Left ventricle myocardium superior (tissue), 1 donor: ENCODE measurements around the gene CNOT6L. TPM values are rescaled to one million over a fixed set of nuclear protein-coding genes. Genes with fewer than 3 reads are reported as not detected.
"Not testable (repeated sequence)": the region's sequence is repeated elsewhere in the genome, so short reads cannot be mapped to it uniquely, and the experiment has no call there.

Experiments used
- ATAC-seq: fragments of 200-7000 bp; cut with Tn5 transposase; one replicate; pipeline ENCODE4 v1.9.1; 2020; ENCODE audit warnings: mild to moderate bottlenecking, moderate library complexity
- DNase-seq: peaks from one replicate; pipeline ENCODE4 v3.0.0-alpha.2; 2020
- intact Hi-C: fragments of 100-400 bp; cut with micrococcal nuclease; formaldehyde crosslinking; loops from one replicate; pipeline ENCODE4 v1.11.0; 2022
- total RNA-seq: library from RNA; stranded (reverse); fragmentation: NEBNext Ultra II Directional; extraction: Animal tissue kit (Norgen Biotek cat#: 25700); gene quantifications from one replicate; pipeline ENCODE4 v1.2.1, GENCODE V29; 2021
- donor health status: DM: no; HTN: yes; CAD: no; lungs with severe emphysema.

Gene CNOT6L
- total RNA-seq, 1 donor from 2014 or later = 24.0 TPM

DNA sequence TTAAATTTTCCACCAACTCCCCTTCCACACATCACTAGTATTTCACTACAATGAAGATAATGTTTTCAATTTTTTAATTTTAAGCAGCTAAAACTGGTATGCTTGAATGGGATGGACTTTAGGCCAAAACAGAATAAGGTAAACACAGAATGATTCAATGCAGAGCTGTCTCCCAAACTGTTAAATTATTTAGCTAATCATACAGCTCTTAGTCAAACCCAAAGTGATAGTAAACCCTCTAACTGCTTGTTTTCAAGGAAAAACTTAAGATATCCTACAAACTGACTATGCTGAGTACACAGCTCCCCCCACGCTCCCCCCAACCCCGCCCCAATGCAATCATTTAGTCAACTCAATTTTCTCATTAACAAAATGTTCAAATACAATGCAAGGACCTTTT, 30.2 kb downstream of the CNOT6L start:
- intact Hi-C loops = no loop called here
- no peak for ATAC-seq
- no peak for DNase-seq

DNA sequence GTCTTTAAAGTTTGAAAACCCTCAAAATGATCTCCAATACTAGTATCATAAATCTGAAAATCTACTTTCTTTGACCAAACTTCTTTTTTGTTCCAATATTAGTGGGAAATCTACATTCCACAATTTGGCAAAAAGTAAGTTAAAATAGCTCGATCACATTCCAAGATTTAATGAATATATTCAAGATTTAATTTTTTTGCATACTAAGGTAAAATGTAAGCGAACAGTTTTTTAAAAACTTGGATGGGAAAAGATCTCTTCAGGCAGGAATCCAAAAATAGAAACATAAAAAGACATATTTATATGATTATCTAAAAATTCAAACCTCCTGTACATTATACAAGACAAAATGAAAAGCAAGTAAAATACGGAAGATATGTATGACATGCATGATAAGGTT, 31.2 kb downstream of the CNOT6L start:
- intact Hi-C loops = no loop called here
- no peak for DNase-seq
- ATAC-seq = no peak

GRCh38 chr4:77785669-77786068, 33.5 kb downstream of the CNOT6L start:
- intact Hi-C loops = no loop called here
- ATAC-seq (no peak), DNase-seq (no peak)

DNA sequence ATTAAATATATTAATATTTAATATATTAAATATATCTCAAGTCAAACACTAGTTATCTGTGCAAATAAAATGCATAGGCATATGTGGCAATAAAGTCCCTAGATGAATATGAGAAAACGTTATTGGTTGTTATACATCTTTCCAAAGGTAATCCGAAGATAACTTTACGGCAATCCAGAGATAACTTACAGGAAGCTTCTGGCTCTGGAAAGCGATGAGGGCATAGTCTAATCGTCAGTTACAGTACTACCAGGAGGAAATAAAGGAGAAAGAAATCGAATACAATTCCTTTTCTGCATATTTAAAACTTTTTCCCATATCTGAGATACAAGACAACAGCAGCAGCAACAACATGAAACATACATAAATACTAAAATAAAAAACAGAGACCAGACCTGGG, 35.3 kb downstream of the CNOT6L start:
- ATAC-seq = no peak
- no peak for DNase-seq
- intact Hi-C loops = no loop called here

DNA sequence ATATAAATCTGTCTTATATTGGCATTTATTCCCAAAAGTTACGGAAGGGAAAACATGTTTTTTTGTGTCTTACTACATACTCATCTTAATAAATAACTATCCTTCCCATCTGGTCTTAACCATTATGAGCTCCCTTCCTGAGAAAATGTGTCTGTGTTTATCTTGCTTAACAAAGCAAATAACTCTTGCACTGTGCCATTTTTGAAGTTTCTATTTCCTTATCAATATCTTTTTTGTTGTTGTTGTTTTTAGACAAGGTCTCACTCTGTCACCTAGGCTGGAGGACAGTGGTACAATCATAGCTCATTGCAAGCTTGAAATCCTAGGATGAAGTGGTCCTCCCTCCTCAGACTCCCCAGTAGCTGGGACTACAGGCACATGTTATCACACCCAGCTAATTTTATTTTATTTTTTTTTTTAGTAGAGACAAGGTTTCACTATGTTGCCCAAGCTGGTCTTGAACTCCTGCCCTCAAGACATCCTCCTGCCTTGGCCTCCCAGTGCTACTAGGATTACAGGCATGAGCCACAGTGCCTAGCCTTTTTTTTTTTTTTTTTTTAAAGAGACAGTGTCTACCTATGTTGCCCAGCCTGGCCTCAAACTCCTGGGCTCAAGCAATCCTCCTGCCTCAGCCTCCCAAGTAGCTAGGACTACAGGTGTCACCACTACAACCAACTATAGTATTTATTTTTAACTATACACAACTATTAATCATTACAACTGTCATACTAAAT, 36.9 kb downstream of the CNOT6L start:
- intact Hi-C loops = no loop called here
- ATAC-seq = no peak
- no peak for DNase-seq

- DNase-seq, intact Hi-C loops, ATAC-seq: not testable (repeated sequence)
Observed at GRCh38 chr4:77780762-77781161, 38.4 kb downstream of the CNOT6L start.

DNA sequence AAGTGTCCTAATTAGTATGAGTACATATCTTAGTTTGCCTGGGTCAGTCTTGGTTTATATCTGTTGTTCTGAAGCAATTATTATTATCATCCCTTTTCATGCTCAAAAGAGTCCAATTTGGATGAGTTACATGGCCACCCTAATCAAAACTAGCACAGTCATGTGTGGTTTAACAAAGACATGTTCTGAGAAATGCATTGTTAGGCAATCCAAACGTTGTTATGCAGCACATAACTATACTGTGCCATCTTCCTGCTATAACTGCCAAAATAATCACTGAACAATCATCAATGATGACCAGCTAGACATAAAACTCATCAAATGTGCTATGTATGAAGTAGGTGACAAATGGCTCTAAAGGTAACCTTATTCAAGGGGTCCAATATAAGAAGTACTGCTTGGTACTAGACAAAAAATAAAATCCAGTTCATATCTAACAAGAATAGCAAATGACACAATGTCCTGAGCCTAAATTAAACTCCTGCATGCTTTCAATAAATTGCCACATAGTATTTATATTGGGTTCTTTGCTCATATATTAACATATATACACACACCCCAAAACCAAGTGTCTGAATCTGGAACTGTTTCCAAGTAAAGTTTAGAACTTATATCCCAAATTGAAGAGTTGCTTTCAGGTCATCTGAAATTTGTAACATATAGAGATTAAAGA, 41.9 kb downstream of the CNOT6L start:
- no peak for DNase-seq
- intact Hi-C loops = no loop called here
- ATAC-seq = peak; percentile 47

- DNase-seq (no peak), ATAC-seq (no peak)
- intact Hi-C loops = no loop called here
Observed at GRCh38 chr4:77776182-77777134, 42.7 kb downstream of the CNOT6L start.

DNA sequence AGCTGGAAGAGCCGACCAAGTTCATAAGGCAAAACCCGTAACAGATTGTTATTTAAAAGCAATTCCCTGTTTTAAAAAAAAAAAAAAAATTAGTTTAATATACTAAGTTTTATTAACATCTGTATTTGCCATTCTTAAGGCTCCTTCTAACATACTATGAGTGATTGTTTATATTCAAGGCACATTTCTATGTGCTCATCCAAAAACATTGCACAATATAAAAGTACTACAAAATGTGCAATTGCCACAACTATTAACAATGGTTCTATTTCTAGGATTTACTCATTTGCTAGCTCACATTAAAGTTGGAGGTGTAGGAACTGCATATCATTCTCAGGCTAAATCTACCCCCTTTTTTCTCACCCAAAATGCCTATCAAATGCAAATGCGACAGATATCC, 46.1 kb downstream of the CNOT6L start:
- ATAC-seq = no peak
- DNase-seq = no peak
- intact Hi-C loops = no loop called here

- DNase-seq (no peak), ATAC-seq (no peak)
- intact Hi-C loops = no loop called here
Observed at GRCh38 chr4:77771566-77771965, 47.6 kb downstream of the CNOT6L start.

DNA sequence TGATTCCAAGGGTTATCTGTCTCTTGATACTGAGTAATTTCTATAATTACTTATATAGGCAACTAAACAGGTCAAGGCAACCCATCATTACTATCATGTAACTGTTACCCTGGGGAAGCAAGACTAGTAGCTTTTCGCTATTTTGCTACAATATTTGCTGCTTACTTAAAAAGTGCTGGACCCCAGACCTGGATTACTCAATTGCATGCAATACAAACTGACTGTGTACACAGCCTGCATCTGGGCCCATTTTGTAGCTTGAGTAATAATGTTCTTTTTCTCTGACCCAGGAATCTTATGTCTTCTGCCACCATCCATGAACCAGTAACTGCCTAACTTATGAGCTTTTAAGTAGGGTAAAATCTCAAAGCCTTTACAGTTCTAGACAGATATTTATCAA, 53.4 kb downstream of the CNOT6L start:
- intact Hi-C loops = no loop called here
- no peak for ATAC-seq
- DNase-seq = no peak

GRCh38 chr4:77762531-77762930, 56.6 kb downstream of the CNOT6L start:
- intact Hi-C loops = no loop called here
- DNase-seq (no peak), ATAC-seq (no peak)

- ATAC-seq (no peak), DNase-seq (no peak)
- intact Hi-C loops = no loop called here
Observed at GRCh38 chr4:77761595-77761994, 57.6 kb downstream of the CNOT6L start.

DNA sequence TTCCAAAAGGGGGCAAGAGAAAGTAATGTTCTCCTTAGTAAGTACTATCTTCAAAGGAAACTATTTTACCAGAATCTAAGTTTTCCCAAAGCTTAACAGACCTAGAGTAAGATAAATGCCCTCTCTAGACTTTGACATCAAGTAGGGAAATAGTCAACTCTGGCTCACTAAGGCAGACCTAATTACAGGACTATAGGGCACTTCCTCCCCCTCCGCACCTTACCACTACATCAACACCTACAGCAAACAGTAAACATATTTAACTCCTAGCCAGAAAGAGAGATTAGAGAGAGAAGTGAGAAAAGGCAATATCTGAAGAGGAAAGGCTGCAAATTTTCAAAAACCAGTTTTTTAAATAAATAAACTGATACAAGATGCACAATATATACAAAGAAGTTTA, 60.4 kb downstream of the CNOT6L start:
- DNase-seq (no peak), ATAC-seq (no peak)
- intact Hi-C loops = no loop called here

- intact Hi-C loops = no loop called here
- no peak for DNase-seq
- no peak for ATAC-seq
Observed at GRCh38 chr4:77751764-77752163, 67.4 kb downstream of the CNOT6L start.

GRCh38 chr4:77745792-77746191, 73.4 kb downstream of the CNOT6L start:
- intact Hi-C loops = no loop called here
- DNase-seq = no peak
- ATAC-seq = no peak

- intact Hi-C loops = no loop called here
- ATAC-seq (no peak), DNase-seq (no peak)
Observed at GRCh38 chr4:77742054-77742453, 77.1 kb downstream of the CNOT6L start.

GRCh38 chr4:77740480-77740879, 78.7 kb downstream of the CNOT6L start:
- DNase-seq (no peak), ATAC-seq (no peak)
- intact Hi-C loops = no loop called here

GRCh38 chr4:77734928-77735327, 84.2 kb downstream of the CNOT6L start:
- DNase-seq (no peak), ATAC-seq (peak; percentile 26)
- intact Hi-C loops = no loop called here

DNA sequence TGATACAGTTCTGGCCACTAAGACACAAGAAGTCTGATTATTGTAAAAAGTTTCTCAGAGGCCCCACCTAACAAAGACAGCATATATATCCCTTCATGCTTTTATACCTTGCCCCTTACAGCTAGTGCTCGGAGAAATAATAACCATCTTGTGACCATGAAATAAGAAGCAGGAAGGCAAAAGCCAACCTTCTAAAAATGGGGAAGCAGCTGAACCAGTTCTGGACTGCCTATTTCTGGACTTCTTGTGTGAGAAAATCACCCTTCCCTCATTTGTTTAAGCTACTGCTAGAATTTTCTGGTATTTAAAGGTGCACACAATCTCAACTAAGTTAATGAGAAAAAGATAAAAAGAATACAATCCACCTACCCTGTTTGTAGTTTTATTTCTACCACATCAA, 87.5 kb downstream of the CNOT6L start:
- intact Hi-C loops = no loop called here
- no peak for DNase-seq
- no peak for ATAC-seq
